Activated CD4-positive, alpha-beta memory T cell treated with anti-CD3 and anti-CD28 coated beads for 36 hours (primary cell): ENCODE measurements around the gene RMND5A. TPM values are rescaled to one million over a fixed set of nuclear protein-coding genes. Genes with fewer than 3 reads are reported as not detected.

Source experiments
- total RNA-seq, 2 experiments: library from RNA; stranded (reverse); gene quantifications; one replicate each; pipeline ENCODE4 v1.2.3, GENCODE V29; 2021

Gene RMND5A
- total RNA-seq, 2 experiments from 2014 or later, result 30.1 to 32.8 TPM

Other genes with a start within 250 kb of the RMND5A start
- gene CHMP3, start 156.8 kb upstream of the RMND5A start, total RNA-seq, result 10 to 100 TPM; 36.5 to 38.6 TPM
- 10 to 100 TPM; 12.3 to 13.1 TPM for gene RNF103, start 96.4 kb upstream of the RMND5A start, total RNA-seq
- gene CD8A, start 70.6 kb downstream of the RMND5A start, total RNA-seq, result 1 to 10 TPM; 2.7 to 3.0 TPM
- gene CD8B, start 141.6 kb downstream of the RMND5A start, total RNA-seq, result under 1 TPM; 0.57 to 0.87 TPM
- 1 to 10 TPM in 1 of 2 experiments, under 1 TPM in 1; 0.52 to 1.4 TPM for gene RGPD1, start 221.8 kb downstream of the RMND5A start, total RNA-seq